ENCODE data around the gene TALDO1.

DNA sequence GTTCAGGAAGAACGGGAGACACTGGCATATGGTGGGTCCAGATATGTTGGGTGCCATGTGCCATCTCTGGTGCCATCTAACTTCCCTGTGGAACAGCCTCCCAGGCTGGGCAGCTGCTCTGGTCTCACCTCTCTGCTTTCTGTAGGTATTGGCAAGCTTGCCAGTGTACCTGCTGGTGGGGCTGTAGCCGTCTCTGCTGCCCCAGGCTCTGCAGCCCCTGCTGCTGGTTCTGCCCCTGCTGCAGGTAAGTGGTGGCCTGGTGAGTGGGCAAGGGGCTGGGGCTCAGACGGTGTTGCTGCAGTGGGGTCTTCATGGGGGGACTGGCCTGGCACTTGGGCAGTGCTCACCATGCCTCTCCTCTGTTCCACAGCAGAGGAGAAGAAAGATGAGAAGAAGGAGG is 65.1 kb downstream of the TALDO1 start:
- TF ChIP-seq, protein P1, sequence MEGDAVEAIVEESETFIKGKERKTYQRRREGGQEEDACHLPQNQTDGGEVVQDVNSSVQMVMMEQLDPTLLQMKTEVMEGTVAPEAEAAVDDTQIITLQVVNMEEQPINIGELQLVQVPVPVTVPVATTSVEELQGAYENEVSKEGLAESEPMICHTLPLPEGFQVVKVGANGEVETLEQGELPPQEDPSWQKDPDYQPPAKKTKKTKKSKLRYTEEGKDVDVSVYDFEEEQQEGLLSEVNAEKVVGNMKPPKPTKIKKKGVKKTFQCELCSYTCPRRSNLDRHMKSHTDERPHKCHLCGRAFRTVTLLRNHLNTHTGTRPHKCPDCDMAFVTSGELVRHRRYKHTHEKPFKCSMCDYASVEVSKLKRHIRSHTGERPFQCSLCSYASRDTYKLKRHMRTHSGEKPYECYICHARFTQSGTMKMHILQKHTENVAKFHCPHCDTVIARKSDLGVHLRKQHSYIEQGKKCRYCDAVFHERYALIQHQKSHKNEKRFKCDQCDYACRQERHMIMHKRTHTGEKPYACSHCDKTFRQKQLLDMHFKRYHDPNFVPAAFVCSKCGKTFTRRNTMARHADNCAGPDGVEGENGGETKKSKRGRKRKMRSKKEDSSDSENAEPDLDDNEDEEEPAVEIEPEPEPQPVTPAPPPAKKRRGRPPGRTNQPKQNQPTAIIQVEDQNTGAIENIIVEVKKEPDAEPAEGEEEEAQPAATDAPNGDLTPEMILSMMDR (conservative IDR thresholded peaks at IDR 0.05; ENCODE audit: low read depth in 2 of 2), result no peak
- TF ChIP-seq EZH2phosphoT487 (IDR thresholded peaks at IDR 0.05; ENCODE audit: unreplicated experiment) (no peak), CREB1 (CRISPR knock-in tag; IDR thresholded peaks at IDR 0.05; ENCODE audit: low read depth) (no peak), EZH2 (IDR thresholded peaks at IDR 0.05; ENCODE audit: low read depth, unreplicated experiment) (no peak), NANOG (IDR thresholded peaks at IDR 0.05; ENCODE audit: borderline replicate concordance) (no peak), POLR2AphosphoS5 (IDR thresholded peaks at IDR 0.05; ENCODE audit: low read depth) (no peak), ZNF114 (CRISPR knock-in tag; IDR thresholded peaks at IDR 0.05) (no peak), JUNB (IDR thresholded peaks at IDR 0.05; ENCODE audit: unreplicated experiment) (no peak), ZNF331 (CRISPR knock-in tag; IDR thresholded peaks at IDR 0.05; ENCODE audit: low read depth) (no peak), STAT1 (IDR thresholded peaks at IDR 0.05; ENCODE audit: unreplicated experiment) (no peak)
- TF ChIP-seq, protein P2, sequence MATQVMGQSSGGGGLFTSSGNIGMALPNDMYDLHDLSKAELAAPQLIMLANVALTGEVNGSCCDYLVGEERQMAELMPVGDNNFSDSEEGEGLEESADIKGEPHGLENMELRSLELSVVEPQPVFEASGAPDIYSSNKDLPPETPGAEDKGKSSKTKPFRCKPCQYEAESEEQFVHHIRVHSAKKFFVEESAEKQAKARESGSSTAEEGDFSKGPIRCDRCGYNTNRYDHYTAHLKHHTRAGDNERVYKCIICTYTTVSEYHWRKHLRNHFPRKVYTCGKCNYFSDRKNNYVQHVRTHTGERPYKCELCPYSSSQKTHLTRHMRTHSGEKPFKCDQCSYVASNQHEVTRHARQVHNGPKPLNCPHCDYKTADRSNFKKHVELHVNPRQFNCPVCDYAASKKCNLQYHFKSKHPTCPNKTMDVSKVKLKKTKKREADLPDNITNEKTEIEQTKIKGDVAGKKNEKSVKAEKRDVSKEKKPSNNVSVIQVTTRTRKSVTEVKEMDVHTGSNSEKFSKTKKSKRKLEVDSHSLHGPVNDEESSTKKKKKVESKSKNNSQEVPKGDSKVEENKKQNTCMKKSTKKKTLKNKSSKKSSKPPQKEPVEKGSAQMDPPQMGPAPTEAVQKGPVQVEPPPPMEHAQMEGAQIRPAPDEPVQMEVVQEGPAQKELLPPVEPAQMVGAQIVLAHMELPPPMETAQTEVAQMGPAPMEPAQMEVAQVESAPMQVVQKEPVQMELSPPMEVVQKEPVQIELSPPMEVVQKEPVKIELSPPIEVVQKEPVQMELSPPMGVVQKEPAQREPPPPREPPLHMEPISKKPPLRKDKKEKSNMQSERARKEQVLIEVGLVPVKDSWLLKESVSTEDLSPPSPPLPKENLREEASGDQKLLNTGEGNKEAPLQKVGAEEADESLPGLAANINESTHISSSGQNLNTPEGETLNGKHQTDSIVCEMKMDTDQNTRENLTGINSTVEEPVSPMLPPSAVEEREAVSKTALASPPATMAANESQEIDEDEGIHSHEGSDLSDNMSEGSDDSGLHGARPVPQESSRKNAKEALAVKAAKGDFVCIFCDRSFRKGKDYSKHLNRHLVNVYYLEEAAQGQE (IDR thresholded peaks at IDR 0.05; ENCODE audit: unreplicated experiment), result no peak
- TF ChIP-seq, protein P3, sequence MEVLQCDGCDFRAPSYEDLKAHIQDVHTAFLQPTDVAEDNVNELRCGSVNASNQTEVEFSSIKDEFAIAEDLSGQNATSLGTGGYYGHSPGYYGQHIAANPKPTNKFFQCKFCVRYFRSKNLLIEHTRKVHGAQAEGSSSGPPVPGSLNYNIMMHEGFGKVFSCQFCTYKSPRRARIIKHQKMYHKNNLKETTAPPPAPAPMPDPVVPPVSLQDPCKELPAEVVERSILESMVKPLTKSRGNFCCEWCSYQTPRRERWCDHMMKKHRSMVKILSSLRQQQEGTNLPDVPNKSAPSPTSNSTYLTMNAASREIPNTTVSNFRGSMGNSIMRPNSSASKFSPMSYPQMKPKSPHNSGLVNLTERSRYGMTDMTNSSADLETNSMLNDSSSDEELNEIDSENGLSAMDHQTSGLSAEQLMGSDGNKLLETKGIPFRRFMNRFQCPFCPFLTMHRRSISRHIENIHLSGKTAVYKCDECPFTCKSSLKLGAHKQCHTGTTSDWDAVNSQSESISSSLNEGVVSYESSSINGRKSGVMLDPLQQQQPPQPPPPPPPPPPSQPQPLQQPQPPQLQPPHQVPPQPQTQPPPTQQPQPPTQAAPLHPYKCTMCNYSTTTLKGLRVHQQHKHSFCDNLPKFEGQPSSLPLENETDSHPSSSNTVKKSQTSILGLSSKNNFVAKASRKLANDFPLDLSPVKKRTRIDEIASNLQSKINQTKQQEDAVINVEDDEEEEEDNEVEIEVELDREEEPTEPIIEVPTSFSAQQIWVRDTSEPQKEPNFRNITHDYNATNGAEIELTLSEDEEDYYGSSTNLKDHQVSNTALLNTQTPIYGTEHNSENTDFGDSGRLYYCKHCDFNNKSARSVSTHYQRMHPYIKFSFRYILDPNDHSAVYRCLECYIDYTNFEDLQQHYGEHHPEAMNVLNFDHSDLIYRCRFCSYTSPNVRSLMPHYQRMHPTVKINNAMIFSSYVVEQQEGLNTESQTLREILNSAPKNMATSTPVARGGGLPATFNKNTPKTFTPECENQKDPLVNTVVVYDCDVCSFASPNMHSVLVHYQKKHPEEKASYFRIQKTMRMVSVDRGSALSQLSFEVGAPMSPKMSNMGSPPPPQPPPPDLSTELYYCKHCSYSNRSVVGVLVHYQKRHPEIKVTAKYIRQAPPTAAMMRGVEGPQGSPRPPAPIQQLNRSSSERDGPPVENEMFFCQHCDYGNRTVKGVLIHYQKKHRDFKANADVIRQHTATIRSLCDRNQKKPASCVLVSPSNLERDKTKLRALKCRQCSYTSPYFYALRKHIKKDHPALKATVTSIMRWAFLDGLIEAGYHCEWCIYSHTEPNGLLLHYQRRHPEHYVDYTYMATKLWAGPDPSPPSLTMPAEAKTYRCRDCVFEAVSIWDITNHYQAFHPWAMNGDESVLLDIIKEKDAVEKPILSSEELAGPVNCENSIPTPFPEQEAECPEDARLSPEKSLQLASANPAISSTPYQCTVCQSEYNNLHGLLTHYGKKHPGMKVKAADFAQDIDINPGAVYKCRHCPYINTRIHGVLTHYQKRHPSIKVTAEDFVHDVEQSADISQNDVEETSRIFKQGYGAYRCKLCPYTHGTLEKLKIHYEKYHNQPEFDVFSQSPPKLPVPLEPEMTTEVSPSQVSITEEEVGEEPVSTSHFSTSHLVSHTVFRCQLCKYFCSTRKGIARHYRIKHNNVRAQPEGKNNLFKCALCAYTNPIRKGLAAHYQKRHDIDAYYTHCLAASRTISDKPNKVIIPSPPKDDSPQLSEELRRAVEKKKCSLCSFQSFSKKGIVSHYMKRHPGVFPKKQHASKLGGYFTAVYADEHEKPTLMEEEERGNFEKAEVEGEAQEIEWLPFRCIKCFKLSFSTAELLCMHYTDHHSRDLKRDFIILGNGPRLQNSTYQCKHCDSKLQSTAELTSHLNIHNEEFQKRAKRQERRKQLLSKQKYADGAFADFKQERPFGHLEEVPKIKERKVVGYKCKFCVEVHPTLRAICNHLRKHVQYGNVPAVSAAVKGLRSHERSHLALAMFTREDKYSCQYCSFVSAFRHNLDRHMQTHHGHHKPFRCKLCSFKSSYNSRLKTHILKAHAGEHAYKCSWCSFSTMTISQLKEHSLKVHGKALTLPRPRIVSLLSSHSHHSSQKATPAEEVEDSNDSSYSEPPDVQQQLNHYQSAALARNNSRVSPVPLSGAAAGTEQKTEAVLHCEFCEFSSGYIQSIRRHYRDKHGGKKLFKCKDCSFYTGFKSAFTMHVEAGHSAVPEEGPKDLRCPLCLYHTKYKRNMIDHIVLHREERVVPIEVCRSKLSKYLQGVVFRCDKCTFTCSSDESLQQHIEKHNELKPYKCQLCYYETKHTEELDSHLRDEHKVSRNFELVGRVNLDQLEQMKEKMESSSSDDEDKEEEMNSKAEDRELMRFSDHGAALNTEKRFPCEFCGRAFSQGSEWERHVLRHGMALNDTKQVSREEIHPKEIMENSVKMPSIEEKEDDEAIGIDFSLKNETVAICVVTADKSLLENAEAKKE (CRISPR knock-in tag; IDR thresholded peaks at IDR 0.05), result no peak
